CD14-positive monocyte (primary cell): ENCODE results near the gene SMIM24. TPM values are rescaled to one million over a fixed set of nuclear protein-coding genes. Genes with fewer than 3 reads are reported as not detected.

ENCODE experiments used
- DNase-seq, 3 donors: peaks; one replicate each; pipeline ENCODE4 v3.0.0-alpha.2; 2011 to 2022
- H2AFZ ChIP-seq: 2 replicates; pipeline ENCODE4 v1.6.0; 2012; ENCODE audit warnings: mild to moderate bottlenecking, low read depth, low read length, inconsistent platforms; ENCODE audit not compliant: insufficient read depth, poor library complexity, severe bottlenecking
- H3K27ac ChIP-seq, 2 donors: 1 replicate in 1 of 2; 2 replicates in 1 of 2; pipeline ENCODE4 v1.5.1; 2012 to 2013; ENCODE audit warnings: low read length in 2 of 2, control low read depth in 1 of 2, inconsistent platforms in 1 of 2, low read depth in 1 of 2, mild to moderate bottlenecking in 1 of 2
- H3K27me3 ChIP-seq, 2 donors: one replicate each; pipeline versions ENCODE4 v1.6.0 to v1.6.1; 2011 to 2013; ENCODE audit warnings: low read length in 2 of 2; ENCODE audit not compliant: control insufficient read depth in 2 of 2, insufficient read depth in 2 of 2
- H3K36me3 ChIP-seq, 2 donors: replicated peaks in 1 of 2; 1 replicate in 1 of 2; 2 replicates in 1 of 2; pipeline versions ENCODE4 v1.5.1 to v1.6.1; 2012 to 2013; ENCODE audit warnings: low read length in 2 of 2, control low read depth in 1 of 2, inconsistent platforms in 1 of 2, mild to moderate bottlenecking in 1 of 2; ENCODE audit not compliant: insufficient read depth in 2 of 2, control insufficient read depth in 1 of 2
- H3K4me1 ChIP-seq, 2 donors: 1 replicate in 1 of 2; 2 replicates in 1 of 2; pipeline versions ENCODE4 v1.5.1 to v1.6.1; 2012 to 2013; ENCODE audit warnings: low read length in 2 of 2, control low read depth in 1 of 2, inconsistent platforms in 1 of 2, mild to moderate bottlenecking in 1 of 2, moderate library complexity in 1 of 2; ENCODE audit not compliant: insufficient read depth in 2 of 2, control insufficient read depth in 1 of 2
- H3K4me2 ChIP-seq: replicated peaks from 2 replicates; pipeline ENCODE3; 2012; ENCODE audit warnings: low read length, moderate library complexity, mild to moderate bottlenecking; ENCODE audit not compliant: poor library complexity, severe bottlenecking; ENCODE audit errors: extremely low read depth
- H3K4me3 ChIP-seq, 3 experiments: fragments of 200-600 bp in 1 of 3; sonication (generic) in 1 of 3; replicated peaks in 1 of 3; 1 replicate in 2 of 3; 2 replicates in 1 of 3; pipeline ENCODE4 v1.5.1; 2011 to 2013; ENCODE audit warnings: low read length in 3 of 3, mild to moderate bottlenecking in 3 of 3, control low read depth in 2 of 3, low read depth in 2 of 3, inconsistent platforms in 1 of 3, moderate library complexity in 1 of 3
- H3K79me2 ChIP-seq: 2 replicates; pipeline ENCODE4 v1.6.0; 2012; ENCODE audit warnings: mild to moderate bottlenecking, control low read depth, inconsistent platforms, low read length, moderate library complexity; ENCODE audit not compliant: insufficient read depth
- H3K9ac ChIP-seq: 2 replicates; pipeline ENCODE4 v1.6.0; 2017; ENCODE audit warnings: low read length, mild to moderate bottlenecking; ENCODE audit not compliant: insufficient read depth, poor library complexity, severe bottlenecking
- H3K9me3 ChIP-seq, 2 donors: replicated peaks in 1 of 2; 1 replicate in 1 of 2; 2 replicates in 1 of 2; pipeline versions ENCODE4 v1.5.1 to v1.6.1; 2012 to 2013; ENCODE audit warnings: low read length in 2 of 2, control low read depth in 1 of 2; ENCODE audit not compliant: control insufficient read depth in 1 of 2, insufficient read depth in 1 of 2
- H4K20me1 ChIP-seq: 2 replicates; pipeline ENCODE4 v1.6.0; 2012; ENCODE audit warnings: mild to moderate bottlenecking, low read length, control low read depth, moderate library complexity; ENCODE audit not compliant: insufficient read depth
- H3K27ac Mint-ChIP-seq, 7 donors: one replicate each; pipeline ENCODE4 v1.8.0; 2020; ENCODE audit warnings: mild to moderate bottlenecking in 7 of 7, mixed read lengths in 7 of 7, moderate library complexity in 6 of 7, inconsistent platforms in 2 of 7
- H3K27me3 Mint-ChIP-seq, 3 donors: one replicate each; pipeline ENCODE4 v1.8.0; 2021 to 2022; ENCODE audit warnings: low read depth in 3 of 3, mild to moderate bottlenecking in 3 of 3, mixed read lengths in 3 of 3, moderate library complexity in 3 of 3, inconsistent platforms in 1 of 3
- H3K36me3 Mint-ChIP-seq, 2 donors: one replicate each; pipeline ENCODE4 v1.8.0; 2020; ENCODE audit warnings: mixed read lengths in 2 of 2, inconsistent platforms in 1 of 2, mild to moderate bottlenecking in 1 of 2
- H3K4me1 Mint-ChIP-seq: one replicate; pipeline ENCODE4 v1.8.0; 2020; ENCODE audit warnings: mild to moderate bottlenecking, mixed read lengths
- H3K4me3 Mint-ChIP-seq, 2 donors: one replicate each; pipeline ENCODE4 v1.8.0; 2020; ENCODE audit warnings: mild to moderate bottlenecking in 2 of 2, mixed read lengths in 2 of 2, moderate library complexity in 1 of 2
- H3K9me3 Mint-ChIP-seq, 7 donors: one replicate each; pipeline ENCODE4 v1.8.0; 2020 to 2022; ENCODE audit warnings: mixed read lengths in 7 of 7, mild to moderate bottlenecking in 6 of 7, moderate library complexity in 6 of 7, inconsistent platforms in 2 of 7
- CTCF ChIP-seq: fragments of 200-600 bp; IDR thresholded peaks from one replicate; pipeline ENCODE4 v1.8.0; 2022; ENCODE audit warnings: antibody characterized with exemption, mild to moderate bottlenecking
- WGBS: methylation state at CpG from one replicate; pipeline ENCODE4 v1.1.5; 2013; ENCODE audit warnings: missing lambda C conversion rate; ENCODE audit not compliant: insufficient coverage; 5-methylcytosine and 5-hydroxymethylcytosine counted together
- intact Hi-C, 2 donors: fragments of 100-400 bp; cut with micrococcal nuclease; formaldehyde crosslinking; loops; one replicate each; pipeline versions ENCODE4 v1.15.0 to v1.15.1; 2023
- polyA plus RNA-seq, 3 donors: library from polyadenylated mRNA; depleted of rRNA in 1 of 3; unstranded in 2 of 3; stranded (reverse) in 1 of 3; fragments of 300-500 nt in 2 of 3; fragments of >200 nt in 1 of 3; fragmentation: Illumina TruSeq in 2 of 3; gene quantifications; 1 replicate in 2 of 3; 2 replicates in 1 of 3; pipeline ENCODE4 v1.2.3, GENCODE V29; 2012 to 2021

The SMIM24 gene
- polyA plus RNA-seq, 3 donors, result 0.30 TPM; not detected in 2

- H3K9ac ChIP-seq, result no peak overlapping the region
- intact Hi-C loops, result no loop called here
- Mint-ChIP-seq H3K9me3 (peaks cover 0 to 2% (median 0%) of the 10 kb centered on the region in 7 donors), H3K27ac (no peak overlapping the region), H3K4me3 (no peak overlapping the region), H3K4me1 (peaks cover 12% of the 10 kb centered on the region), H3K27me3 (peaks cover 0 to 3% (median 0%) of the 10 kb centered on the region in 3 donors), H3K36me3 (peaks cover 30 to 43% of the 10 kb centered on the region in 2 donors)
- no peaks in the 10 kb centered on the region for H3K27me3 ChIP-seq
- 94% methylated on average over 2 of the region's 5 CpGs for WGBS
- peaks cover 26 to 43% of the 10 kb centered on the region in 2 donors for H3K36me3 ChIP-seq
- DNase-seq, result no peak
- no peak for TF ChIP-seq CTCF
- H2AFZ ChIP-seq, result no peak overlapping the region
- H3K4me3 ChIP-seq, result no peak overlapping the region
- no peaks in the 10 kb centered on the region for H3K9me3 ChIP-seq
- H3K27ac ChIP-seq, result no peak overlapping the region
- peaks cover 25% of the 10 kb centered on the region for H3K79me2 ChIP-seq
- H3K4me2 ChIP-seq, result no peak overlapping the region
- H3K4me1 ChIP-seq, result peaks cover 11 to 17% of the 10 kb centered on the region in 2 donors
- H4K20me1 ChIP-seq, result no peaks in the 10 kb centered on the region
Observed at GRCh38 chr19:3497757-3498520, 17.6 kb upstream of the SMIM24 start.

GRCh38 chr19:3496392-3497273, 16.3 kb upstream of the SMIM24 start:
- Mint-ChIP-seq H3K9me3 (peaks cover 0 to 2% (median 0%) of the 10 kb centered on the region in 7 donors), H3K27ac (peak overlapping the region in 2 of 7 donors; percentile 7 to 9), H3K4me1 (peaks cover 12% of the 10 kb centered on the region), H3K4me3 (no peak overlapping the region), H3K27me3 (peaks cover 0 to 3% (median 0%) of the 10 kb centered on the region in 3 donors), H3K36me3 (peaks cover 35 to 54% of the 10 kb centered on the region in 2 donors)
- TF ChIP-seq CTCF, result no peak
- Histone ChIP-seq H3K4me2 (no peak overlapping the region), H3K36me3 (peaks cover 36 to 56% of the 10 kb centered on the region in 2 donors), H3K4me1 (peaks cover 11 to 17% of the 10 kb centered on the region in 2 donors), H3K9me3 (no peaks in the 10 kb centered on the region), H3K27ac (no peak overlapping the region), H2AFZ (no peak overlapping the region), H3K9ac (no peak overlapping the region), H4K20me1 (no peaks in the 10 kb centered on the region), H3K79me2 (peaks cover 25% of the 10 kb centered on the region), H3K27me3 (no peaks in the 10 kb centered on the region), H3K4me3 (no peak overlapping the region)
- DNase-seq, result no peak
- 98% methylated on average over 26 of the region's 32 CpGs for WGBS
- intact Hi-C loops, result no loop called here
